Midbrain (tissue), 1 donor: Measurements from ENCODE around the gene NOX3.
"Not testable (repeated sequence)": the region's sequence is repeated elsewhere in the genome, so short reads cannot be mapped to it uniquely, and the experiment has no call there.

Experiments
- DNase-seq: peaks from one replicate; lab custom pipeline; 2025; lab: John Stamatoyannopoulos, UW

NOX3 gene

DNA sequence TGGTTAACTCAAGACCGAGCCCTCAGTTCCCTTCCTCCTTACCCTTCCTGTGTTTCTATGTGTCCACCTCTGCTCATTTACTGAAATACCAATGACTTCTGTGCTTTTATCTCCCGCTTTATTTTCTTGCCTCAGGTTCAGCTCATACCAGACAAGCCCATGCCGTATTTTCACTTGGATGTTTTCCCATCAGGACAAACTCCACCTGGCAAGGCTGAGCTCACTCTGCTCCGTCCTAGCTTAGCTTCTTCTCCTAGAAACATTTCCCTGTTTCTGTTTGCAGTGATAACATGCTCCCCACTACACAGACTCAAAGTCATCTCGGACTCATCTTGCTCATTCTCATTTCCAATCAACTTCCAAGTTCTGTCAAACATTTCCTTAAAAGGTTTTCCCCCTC, 84.4 kb downstream of the NOX3 start:
- no peak for DNase-seq

GRCh38 chr6:155366325-155366724, 89.3 kb downstream of the NOX3 start:
- no peak for DNase-seq

DNA sequence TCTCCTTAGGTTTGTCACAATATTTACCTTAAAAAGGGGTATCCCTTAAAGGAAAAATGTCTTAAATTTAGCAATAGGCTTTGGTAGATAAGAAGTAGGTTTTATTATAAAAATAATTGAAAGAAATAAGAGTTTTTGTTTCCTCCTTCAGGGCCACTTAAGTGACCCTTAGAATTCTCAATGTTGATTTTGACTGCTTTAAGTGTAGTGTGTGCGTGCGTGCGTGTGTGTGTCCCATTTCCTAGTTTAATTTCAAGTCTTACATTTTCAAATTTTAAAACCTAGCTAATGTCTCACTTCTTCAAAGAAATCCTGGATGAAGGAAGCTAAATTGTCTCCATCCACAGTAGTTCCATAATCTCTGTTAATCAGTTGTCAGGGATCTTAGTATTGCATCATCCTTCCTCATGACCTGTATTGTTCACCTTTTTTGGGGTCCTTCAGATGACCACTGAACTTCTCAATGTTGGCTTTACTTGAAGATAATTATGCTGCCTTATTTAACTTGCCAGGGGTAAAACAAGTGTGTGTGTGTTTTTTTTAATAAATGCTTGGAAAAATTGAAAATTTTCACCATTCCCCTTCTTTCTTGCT, 90.7 kb downstream of the NOX3 start:
- no peak for DNase-seq

DNA sequence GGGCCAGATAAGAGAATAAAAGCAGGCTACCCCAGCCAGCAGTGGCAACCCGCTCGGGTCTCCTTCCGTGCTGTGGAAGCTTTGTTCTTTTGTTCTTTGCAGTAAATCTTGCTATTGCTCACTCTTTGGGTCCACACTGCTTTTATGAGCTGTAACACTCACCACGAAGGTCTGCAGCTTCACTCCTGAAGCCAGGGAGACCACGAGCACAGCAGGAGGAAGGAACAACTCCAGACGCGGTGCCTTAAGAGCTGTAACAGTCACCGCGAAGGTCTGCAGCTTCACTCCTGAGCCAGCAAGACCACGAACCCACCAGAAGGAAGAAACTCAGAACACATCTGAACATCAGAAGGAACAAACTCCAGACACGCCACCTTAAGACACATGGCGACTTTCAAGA, 91.6 kb downstream of the NOX3 start:
- not testable (repeated sequence) for DNase-seq

DNA sequence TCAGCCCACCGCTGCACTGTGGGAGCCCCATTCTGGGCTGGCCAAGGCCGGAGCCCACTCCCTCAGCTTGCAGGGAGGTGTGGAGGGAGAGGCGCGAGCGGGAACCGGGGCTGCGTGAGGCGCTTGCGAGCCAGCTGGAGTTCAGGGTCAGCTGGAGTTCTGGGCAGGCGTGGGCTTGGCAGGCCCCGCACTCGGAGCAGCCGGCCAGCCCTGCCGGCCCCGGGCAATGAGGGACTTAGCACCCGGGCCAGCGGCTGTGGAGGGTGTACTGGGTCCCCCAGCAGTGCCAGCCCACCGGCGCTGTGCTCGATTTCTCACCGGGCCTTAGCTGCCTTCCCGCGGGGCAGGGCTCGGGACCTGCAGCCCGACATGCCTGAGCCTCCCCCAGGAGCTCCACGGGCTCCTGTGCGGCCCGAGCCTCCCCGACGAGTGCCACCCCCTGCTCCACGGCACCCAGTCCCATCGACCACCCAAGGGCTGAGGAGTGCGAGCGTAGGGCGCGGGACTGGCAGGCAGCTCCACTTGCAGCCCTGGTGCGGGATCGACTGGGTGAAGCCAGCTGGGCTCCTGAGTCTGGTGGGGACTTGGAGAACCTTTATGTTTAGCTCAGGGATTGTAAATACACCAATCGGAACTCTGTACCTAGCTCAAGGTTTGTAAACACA, 92.5 kb downstream of the NOX3 start:
- not testable (repeated sequence) for DNase-seq

DNA sequence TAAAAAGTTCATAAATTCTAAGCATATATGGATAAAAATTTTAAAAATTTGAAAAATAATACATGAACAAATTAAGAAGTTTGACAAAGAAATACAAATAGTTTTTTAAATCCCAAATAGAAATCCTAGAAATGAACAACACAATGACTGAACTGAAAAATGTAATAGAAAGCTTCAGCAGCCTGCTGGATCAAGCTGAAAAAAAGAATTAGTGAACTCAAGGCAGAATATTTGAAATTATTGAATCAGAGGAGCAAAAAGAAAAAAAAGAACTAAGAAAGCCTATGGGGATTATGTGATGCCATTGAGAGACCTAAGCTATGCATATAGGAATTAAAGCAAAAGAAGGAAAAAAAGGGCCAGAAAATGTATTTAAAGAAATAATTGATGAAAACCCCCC, 101.5 kb downstream of the NOX3 start:
- no peak for DNase-seq

DNA sequence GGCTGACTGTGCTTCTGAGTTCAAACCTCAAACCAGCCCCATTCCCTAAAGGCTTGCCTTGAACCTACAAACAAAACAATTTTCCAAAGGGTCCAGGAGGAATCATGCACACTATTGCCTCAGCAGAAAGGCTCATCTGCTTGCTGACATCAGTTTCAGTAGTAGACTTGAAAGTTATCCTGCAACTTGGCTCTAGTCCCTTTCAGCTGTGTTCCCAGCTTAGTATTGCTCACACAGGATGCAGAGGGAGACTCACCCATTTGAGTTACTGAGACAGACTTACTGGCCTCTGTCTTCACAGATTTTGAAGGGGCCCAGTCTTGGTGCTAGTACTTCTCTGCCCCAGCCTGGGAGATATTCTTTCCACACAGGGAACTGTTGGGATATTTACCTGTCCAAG, 102.8 kb downstream of the NOX3 start:
- DNase-seq, result no peak

DNA sequence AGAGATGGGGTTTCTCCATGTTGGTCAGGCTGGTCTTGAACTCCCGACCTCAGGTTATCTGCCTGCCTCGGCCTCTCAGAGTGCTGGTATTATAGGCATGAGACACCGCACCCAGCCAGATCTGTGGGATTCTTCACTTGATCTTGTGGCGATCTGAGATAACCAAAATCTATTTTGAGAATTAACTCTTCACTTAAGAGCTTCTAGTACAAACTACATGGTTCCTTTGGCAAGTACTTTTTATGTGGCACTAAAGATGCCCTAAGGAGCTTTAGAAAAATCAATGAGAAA, 103.6 kb downstream of the NOX3 start:
- no peak for DNase-seq

- no peak for DNase-seq
Measured at GRCh38 chr6:155351273-155352129, 104.1 kb downstream of the NOX3 start.

DNA sequence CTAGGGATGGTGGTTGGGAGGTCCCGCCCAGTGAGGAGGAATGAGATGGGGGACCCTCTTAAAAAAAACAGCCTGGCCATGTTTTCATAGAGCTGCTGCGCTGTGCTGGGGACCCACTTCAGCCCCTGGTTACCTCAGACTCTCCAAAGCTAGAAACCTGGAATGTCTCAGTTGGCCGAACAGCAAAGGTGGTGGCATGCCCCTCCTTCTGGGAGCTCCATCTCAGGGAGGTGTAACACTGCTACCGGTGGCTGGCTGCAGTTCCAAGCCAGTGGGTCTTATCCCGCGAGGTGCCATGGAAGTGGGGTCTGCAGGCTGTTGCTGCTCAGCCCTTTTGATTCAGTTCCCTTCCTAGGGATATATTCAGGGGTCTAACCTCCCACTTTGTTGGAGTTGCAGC, 105.7 kb downstream of the NOX3 start:
- DNase-seq, result no peak

DNA sequence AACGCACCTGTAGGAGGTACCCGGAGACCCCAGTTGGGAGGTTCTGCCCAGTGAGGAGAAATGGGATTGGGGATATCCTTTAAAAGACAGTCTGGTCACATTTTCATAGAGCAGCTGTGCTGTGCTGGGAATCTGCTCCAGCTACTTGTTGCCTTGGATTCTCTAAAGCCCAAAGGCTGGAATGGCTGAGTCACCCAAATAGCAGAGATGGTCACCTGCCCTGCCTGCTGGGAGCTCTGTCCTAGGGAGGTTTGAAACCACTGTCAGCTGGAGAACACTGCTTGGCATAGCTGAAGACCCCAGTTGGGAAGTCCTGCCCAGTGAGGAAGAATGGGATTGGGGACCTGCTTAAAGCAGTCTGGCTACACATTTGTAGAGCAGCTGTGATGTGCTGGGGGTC, 106.5 kb downstream of the NOX3 start:
- no peak for DNase-seq

DNA sequence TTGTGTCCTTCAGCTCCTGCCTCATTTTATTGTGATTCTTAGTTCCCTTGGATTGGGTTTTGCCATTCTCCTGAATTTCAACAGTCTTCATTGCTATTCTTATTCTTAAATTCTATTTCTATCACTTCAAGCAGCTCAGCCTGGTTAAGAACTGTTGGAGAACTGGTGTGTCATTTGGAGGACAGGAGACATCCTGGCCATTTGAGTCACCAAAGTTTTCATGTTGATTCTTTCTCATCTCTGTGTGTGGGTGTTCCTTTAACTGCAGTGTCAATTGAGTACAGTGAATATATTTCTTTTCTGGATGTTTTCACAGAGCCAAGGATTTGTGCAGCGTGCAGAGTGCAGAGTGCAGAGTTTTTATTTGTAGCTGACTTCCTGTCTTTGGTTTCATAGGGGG, 107.8 kb downstream of the NOX3 start:
- no peak for DNase-seq

- DNase-seq, result no peak
Measured at GRCh38 chr6:155346957-155347356, 108.7 kb downstream of the NOX3 start.
